Measurements from ENCODE around the gene SLX4IP.

SLX4IP gene

GRCh38 chr20:10625641-10626040, 190.5 kb downstream of the SLX4IP start:
- no peak overlapping the region for H3K27ac ChIP-seq

GRCh38 chr20:10626896-10627295, 191.8 kb downstream of the SLX4IP start:
- Histone ChIP-seq H3K4me2 (no peak overlapping the region), H3K79me2 (ENCODE audit: insufficient read depth, low read depth) (no peaks in the 10 kb centered on the region), H4K20me1 (ENCODE audit: insufficient read depth) (no peaks in the 10 kb centered on the region), H3K9ac (no peak overlapping the region), H3K27me3 (ENCODE audit: insufficient read depth, low read depth) (no peaks in the 10 kb centered on the region), H3K27ac (no peak overlapping the region), H3K36me3 (ENCODE audit: insufficient read depth) (no peaks in the 10 kb centered on the region), H2AFZ (ENCODE audit: low read depth) (no peak overlapping the region), H3K4me3 (IDR thresholded peaks at IDR 0.05; ENCODE audit: insufficient read depth, low read depth, low read length) (no peak overlapping the region), H3K4me1 (ENCODE audit: low read depth, poor library complexity, severe bottlenecking) (no peaks in the 10 kb centered on the region)
- TF ChIP-seq CTCF (conservative IDR thresholded peaks at IDR 0.05; ENCODE audit: low read depth, low read length): no peak

More at GRCh38 chr20:10625641-10626040, 190.5 kb downstream of the SLX4IP start:
- no peaks in the 10 kb centered on the region for H3K27me3 ChIP-seq (ENCODE audit: insufficient read depth, low read depth)
- no peaks in the 10 kb centered on the region for H4K20me1 ChIP-seq (ENCODE audit: insufficient read depth)
- no peak overlapping the region for H2AFZ ChIP-seq (ENCODE audit: low read depth)
- H3K4me3 ChIP-seq (IDR thresholded peaks at IDR 0.05; ENCODE audit: insufficient read depth, low read depth, low read length): no peak overlapping the region
- no peaks in the 10 kb centered on the region for H3K79me2 ChIP-seq (ENCODE audit: insufficient read depth, low read depth)
- no peaks in the 10 kb centered on the region for H3K4me1 ChIP-seq (ENCODE audit: low read depth, poor library complexity, severe bottlenecking)
- no peak overlapping the region for H3K4me2 ChIP-seq
- H3K36me3 ChIP-seq (ENCODE audit: insufficient read depth): no peaks in the 10 kb centered on the region
- TF ChIP-seq CTCF (conservative IDR thresholded peaks at IDR 0.05; ENCODE audit: low read depth, low read length): no peak
- no peak overlapping the region for H3K9ac ChIP-seq

GRCh38 chr20:10629946-10630650, 195.0 kb downstream of the SLX4IP start:
- Histone ChIP-seq H3K27ac (no peak overlapping the region), H3K79me2 (ENCODE audit: insufficient read depth, low read depth) (no peaks in the 10 kb centered on the region), H3K4me1 (ENCODE audit: low read depth, poor library complexity, severe bottlenecking) (no peaks in the 10 kb centered on the region), H3K4me2 (no peak overlapping the region), H4K20me1 (ENCODE audit: insufficient read depth) (no peaks in the 10 kb centered on the region), H2AFZ (ENCODE audit: low read depth) (no peak overlapping the region), H3K27me3 (ENCODE audit: insufficient read depth, low read depth) (no peaks in the 10 kb centered on the region), H3K9ac (no peak overlapping the region), H3K4me3 (IDR thresholded peaks at IDR 0.05; ENCODE audit: insufficient read depth, low read depth, low read length) (no peak overlapping the region), H3K36me3 (ENCODE audit: insufficient read depth) (no peaks in the 10 kb centered on the region)
- TF ChIP-seq CTCF (conservative IDR thresholded peaks at IDR 0.05; ENCODE audit: low read depth, low read length): no peak

- Histone ChIP-seq H2AFZ (ENCODE audit: low read depth) (no peak overlapping the region), H4K20me1 (ENCODE audit: insufficient read depth) (no peaks in the 10 kb centered on the region), H3K9ac (no peak overlapping the region), H3K27me3 (ENCODE audit: insufficient read depth, low read depth) (no peaks in the 10 kb centered on the region), H3K4me3 (IDR thresholded peaks at IDR 0.05; ENCODE audit: insufficient read depth, low read depth, low read length) (no peak overlapping the region), H3K4me2 (no peak overlapping the region), H3K27ac (no peak overlapping the region), H3K79me2 (ENCODE audit: insufficient read depth, low read depth) (no peaks in the 10 kb centered on the region), H3K36me3 (ENCODE audit: insufficient read depth) (no peaks in the 10 kb centered on the region), H3K4me1 (ENCODE audit: low read depth, poor library complexity, severe bottlenecking) (no peaks in the 10 kb centered on the region)
- TF ChIP-seq CTCF (conservative IDR thresholded peaks at IDR 0.05; ENCODE audit: low read depth, low read length): no peak
Observed at GRCh38 chr20:10631126-10631525, 196.0 kb downstream of the SLX4IP start.

All from KMS-11 (cell line).